GM12864 (cell line): ENCODE data around the gene ACTMAP.

Source experiments
- DNase-seq: peaks from one replicate; pipeline ENCODE4 v3.0.0-alpha.2; 2011; ENCODE audit warnings: low read depth
- H3K4me3 ChIP-seq: 2 replicates; pipeline ENCODE4 v1.5.1; 2011; ENCODE audit warnings: mild to moderate bottlenecking, low read depth, low read length, control low read depth
- TF ChIP-seq, protein P1 (sequence below): IDR thresholded peaks from 2 replicates; pipeline ENCODE4 v1.5.1; 2011; ENCODE audit warnings: low read depth, mild to moderate bottlenecking, moderate library complexity, low read length, control low read depth, inconsistent platforms; ENCODE audit errors: missing control alignments

Gene ACTMAP, protein sequence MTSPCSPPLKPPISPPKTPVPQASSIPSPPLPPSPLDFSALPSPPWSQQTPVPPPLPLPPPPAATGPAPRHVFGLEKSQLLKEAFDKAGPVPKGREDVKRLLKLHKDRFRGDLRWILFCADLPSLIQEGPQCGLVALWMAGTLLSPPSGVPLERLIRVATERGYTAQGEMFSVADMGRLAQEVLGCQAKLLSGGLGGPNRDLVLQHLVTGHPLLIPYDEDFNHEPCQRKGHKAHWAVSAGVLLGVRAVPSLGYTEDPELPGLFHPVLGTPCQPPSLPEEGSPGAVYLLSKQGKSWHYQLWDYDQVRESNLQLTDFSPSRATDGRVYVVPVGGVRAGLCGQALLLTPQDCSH

DNA sequence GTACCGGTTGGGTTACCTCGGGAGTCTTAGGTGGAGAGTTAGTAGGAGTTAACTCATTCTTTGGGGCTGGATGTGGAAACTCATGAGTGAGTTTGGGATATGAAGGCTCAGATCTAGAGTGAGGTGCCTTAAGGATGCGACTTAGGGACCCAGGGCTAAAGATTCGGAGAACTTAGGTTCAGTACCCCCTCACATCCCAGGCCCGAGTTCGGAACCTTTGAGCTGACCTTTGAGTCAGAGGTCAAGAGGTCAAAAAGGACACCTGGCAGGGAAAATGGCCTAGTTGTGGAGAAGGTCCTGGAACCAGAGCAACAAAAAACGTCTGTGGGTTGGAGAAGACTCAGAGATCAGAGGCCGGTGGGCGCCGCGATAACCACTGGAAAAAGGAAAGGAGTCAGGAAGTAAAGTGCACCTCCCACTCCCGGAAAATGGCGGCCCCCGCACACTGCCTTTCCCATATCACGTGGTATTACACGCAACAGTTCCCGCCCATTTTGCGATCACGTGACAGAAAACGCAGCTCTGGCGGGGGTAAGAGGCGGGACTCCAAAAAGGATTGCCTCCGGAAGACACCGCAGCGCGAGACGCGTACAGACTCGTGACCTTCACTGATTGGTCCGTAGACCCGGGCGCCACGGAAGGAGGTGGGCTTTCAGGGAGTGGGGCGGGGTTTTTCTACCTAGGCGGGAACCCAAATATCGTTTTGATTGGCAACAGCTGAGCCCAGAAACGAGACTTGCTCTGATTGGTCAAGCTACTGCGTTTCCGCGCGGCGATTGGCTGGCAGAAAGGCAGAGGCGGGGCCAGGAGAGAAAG lies at the start of gene ACTMAP:
TSS of gene ACTMAP (minus strand) at position 420 of the 816 bp plus-strand sequence. CDS start 674 bp downstream, outside the sequence.
- DNase-seq, result peak; percentile 99
- TF ChIP-seq, protein P1, sequence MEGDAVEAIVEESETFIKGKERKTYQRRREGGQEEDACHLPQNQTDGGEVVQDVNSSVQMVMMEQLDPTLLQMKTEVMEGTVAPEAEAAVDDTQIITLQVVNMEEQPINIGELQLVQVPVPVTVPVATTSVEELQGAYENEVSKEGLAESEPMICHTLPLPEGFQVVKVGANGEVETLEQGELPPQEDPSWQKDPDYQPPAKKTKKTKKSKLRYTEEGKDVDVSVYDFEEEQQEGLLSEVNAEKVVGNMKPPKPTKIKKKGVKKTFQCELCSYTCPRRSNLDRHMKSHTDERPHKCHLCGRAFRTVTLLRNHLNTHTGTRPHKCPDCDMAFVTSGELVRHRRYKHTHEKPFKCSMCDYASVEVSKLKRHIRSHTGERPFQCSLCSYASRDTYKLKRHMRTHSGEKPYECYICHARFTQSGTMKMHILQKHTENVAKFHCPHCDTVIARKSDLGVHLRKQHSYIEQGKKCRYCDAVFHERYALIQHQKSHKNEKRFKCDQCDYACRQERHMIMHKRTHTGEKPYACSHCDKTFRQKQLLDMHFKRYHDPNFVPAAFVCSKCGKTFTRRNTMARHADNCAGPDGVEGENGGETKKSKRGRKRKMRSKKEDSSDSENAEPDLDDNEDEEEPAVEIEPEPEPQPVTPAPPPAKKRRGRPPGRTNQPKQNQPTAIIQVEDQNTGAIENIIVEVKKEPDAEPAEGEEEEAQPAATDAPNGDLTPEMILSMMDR, result no peak
- H3K4me3 ChIP-seq, result peak within 1 kb of the TSS; percentile 77

DNA sequence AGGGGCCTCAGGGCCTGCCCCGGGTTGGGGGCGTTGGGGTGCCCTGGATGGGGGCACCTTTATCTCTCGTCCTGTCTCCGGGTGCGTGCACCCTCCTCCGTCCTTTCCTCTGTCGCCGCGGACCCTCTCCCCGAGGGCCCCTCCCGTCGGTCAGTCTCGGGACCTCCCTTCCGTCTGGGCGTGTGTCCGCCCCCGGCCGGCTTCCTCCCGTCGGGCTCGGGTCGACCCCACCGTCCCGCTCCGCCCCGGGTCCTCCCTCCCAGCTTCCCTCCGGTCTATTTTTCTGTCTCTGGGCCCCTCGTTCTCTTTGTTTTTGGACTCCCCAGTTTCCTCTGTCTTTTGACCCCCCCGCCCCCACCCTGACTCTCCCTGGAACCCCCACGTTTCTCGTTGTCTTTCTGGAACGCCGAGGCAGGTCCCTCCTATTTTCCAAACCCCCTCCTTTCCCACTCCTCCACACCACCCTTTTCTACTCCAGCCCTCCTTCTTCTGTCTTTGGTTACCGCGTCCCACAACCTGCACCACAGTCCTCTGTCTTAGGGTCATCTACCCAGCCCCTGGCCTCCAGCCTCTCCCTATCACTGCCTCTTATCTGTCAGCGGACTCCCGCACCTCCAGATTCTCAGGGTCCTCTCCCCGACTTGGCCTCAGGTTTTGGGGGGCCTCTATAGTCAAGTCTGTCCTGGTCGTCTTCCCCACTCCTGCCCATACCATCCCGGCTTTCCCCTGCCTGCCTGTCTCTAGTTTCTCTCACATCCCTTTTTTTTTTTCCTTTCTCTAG lies 49.5 kb upstream of the ACTMAP start:
- TF ChIP-seq, protein P1, result no peak
- DNase-seq, result no peak
- H3K4me3 ChIP-seq, result peak overlapping the region; percentile 76

DNA sequence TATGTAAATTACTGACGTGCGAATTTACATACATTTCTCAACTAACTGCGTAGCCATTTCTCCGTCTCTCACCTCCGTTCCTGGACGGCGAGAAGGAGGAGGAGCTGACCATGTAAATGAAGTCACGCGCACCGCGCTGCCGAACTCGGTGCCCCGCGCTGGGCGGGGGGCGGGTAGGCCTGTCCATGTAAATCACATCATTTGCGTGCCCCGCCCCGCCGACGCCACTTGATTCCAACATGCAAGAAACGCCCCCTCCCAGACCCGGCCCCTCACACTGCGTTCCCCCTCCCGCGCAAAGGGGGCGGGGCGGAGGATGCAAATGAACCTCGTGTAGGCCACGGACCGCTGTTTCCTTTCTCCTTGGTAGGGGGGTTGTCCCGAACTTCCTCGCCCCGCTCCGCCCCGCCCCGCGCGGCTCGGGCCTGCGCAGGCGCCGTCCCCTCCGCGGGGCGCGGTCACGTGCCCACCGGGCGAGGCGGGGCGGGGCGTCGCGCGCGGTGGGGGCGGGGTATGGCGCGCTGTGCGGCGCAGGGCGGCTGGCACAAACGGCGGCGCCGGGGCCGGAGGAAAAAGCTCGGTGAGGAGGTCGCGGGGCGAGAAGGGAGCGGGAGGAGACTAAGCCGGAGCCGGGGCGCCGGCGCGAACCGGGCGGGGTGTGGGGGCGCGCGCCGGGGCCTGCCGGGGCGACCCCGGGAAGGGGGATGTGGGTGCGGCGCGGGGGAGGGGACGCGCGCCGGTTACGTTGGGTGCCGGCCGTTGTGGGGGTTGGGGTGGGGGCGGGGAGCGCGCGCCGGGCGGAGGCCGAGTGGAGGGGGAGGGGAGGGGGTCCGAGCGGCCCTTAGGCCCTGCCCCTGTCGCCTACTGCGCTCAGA lies 48.6 kb upstream of the ACTMAP start, which contains the start of gene EGLN2:
TSS of gene EGLN2 (plus strand) at position 509 of the 875 bp plus-strand sequence. CDS start 1,382 bp downstream, outside the sequence.
- DNase-seq, result peak; percentile 99
- H3K4me3 ChIP-seq, result peak within 1 kb of the TSS; percentile 76
- TF ChIP-seq, protein P1, result no peak

DNA sequence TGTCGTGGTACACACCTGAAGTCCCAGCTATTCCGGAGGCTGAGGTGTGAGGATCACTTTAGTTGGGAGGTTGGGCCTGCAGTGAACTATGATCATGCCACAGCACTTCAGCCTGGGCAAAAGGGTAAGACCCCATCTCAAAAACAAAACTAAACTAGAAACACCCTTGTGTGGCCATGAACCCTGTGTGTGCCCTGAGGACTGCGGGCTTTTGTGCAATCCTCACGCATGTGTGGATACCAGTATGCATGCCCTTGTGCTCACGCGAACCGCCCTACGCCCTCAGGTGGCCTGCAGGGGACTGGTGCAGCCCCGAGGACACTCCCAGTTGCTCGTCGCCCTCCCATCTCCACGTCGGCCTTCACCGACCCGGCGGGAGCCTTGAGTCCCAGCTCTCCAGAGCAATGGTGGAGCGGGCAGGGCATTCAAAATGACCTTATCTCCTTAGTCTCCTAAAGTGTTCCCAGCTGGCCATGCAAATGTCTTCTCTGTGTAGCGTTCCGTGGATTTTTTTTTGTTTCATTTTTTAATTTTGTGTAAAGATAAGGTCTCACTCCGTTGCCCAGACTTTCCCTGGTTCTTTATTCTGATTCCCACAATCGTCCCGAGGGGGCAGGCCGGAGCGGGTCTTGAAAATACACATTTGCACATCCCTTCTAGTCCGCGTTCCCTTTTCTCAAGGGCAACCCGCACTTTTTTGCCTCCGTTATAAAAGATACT lies 47.8 kb upstream of the ACTMAP start:
- no peak for DNase-seq
- TF ChIP-seq, protein P1, result peak; percentile 36
- H3K4me3 ChIP-seq, result peak overlapping the region; percentile 42

DNA sequence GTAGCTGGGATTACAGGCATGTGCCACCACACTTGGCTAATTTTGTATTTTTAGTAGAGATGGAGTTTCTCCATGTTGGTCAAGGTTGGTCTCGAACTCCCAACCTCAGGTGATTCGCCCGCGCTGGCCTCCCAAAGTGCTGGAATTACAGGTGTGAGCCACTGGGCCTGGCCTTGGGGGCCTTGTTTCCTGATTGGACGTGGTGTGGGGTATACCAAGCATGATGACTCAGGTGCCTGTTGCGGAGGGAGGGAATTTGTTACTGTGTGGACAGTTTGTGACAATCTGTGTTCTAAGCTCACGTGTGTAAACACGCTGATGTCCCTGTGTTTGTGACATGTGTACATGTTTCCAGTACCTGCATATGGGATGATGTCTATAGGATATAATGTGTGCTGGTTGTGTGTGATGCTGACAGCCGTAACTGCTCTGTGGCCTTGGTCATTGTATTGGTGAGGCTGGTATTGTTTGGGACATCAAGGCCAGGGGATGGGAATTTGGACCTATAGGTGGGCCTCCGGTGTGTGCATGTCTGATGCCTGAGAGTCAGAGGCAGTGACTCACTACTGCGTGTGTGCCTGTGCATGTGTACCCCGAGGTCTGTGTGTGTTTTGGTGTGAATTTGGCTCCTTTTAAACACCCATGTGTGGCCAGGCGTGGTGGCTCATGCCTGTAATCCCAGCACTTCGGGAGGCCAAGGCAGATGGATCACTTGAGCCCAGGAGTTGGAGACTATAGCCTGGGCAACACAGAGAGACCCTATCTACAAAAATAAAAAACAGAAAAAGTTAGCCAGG lies 47.1 kb upstream of the ACTMAP start:
- no peak for DNase-seq
- TF ChIP-seq, protein P1, result no peak
- H3K4me3 ChIP-seq, result no peak overlapping the region; the same call in 1 of the 2 replicates
